ENCODE measurements around the gene STK11. TPM values are rescaled to one million over a fixed set of nuclear protein-coding genes. Genes with fewer than 3 reads are reported as not detected.

STK11 gene
- total RNA-seq, 1 donor from 2014 or later: 71.8 TPM

DNA sequence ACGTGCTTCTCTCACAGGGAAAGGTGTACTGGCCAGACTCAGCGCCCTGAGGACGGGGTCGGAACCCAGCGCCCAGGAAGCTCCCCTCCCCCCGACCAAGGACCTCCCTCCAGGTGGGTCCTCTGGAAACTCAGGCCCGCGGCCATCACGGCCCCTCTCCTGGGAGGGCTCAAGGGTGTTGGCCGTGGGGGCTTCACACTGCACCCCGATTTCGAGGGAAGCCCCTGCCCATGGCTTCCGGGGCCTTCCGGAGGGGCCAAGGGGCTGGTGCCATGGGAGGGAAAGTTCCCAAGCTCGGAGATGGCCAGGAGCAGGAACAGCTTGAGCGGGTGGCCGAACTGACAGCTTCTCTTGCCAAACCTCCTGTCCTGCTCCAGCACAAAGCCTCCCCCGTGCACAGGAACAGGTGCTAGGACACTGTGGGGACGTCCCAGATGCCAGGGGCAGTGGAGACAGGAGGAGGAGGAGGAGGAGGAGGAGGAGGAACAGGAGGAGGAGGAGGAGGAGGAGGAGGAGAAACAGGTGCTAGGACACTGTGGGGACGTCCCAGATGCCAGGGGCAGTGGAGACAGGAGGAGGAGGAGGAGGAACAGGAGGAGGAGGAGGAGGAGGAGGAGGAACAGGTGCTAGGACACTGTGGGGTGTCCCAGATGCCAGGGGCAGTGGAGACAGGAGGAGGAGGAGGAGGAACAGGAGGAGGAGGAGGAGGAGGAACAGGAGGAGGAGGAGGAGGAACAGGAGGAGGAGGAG, 41.5 kb upstream of the STK11 start:
- Mint-ChIP-seq H3K27me3 (ENCODE audit: low read depth) (no peaks in the 10 kb centered on the region), H3K36me3 (peaks cover 3% of the 10 kb centered on the region), H3K4me3 (no peak overlapping the region), H3K9me3 (no peaks in the 10 kb centered on the region), H3K27ac (no peak overlapping the region), H3K4me1 (peaks cover 12% of the 10 kb centered on the region)
- DNase-seq (ENCODE audit: low spot score in 2 of 2, unreplicated experiment in 2 of 2): no peak
- TF ChIP-seq CTCF (IDR thresholded peaks at IDR 0.05; ENCODE audit: unreplicated experiment): no peak

GRCh38 chr19:1164684-1165531, 40.7 kb upstream of the STK11 start:
- Mint-ChIP-seq H3K4me3 (no peak overlapping the region), H3K27me3 (ENCODE audit: low read depth) (no peaks in the 10 kb centered on the region), H3K9me3 (no peaks in the 10 kb centered on the region), H3K27ac (peak overlapping the region; percentile 43), H3K4me1 (peaks cover 19% of the 10 kb centered on the region), H3K36me3 (peaks cover 3% of the 10 kb centered on the region)
- DNase-seq (ENCODE audit: low spot score in 2 of 2, unreplicated experiment in 2 of 2): no peak
- no peak for TF ChIP-seq CTCF (IDR thresholded peaks at IDR 0.05; ENCODE audit: unreplicated experiment)

DNA sequence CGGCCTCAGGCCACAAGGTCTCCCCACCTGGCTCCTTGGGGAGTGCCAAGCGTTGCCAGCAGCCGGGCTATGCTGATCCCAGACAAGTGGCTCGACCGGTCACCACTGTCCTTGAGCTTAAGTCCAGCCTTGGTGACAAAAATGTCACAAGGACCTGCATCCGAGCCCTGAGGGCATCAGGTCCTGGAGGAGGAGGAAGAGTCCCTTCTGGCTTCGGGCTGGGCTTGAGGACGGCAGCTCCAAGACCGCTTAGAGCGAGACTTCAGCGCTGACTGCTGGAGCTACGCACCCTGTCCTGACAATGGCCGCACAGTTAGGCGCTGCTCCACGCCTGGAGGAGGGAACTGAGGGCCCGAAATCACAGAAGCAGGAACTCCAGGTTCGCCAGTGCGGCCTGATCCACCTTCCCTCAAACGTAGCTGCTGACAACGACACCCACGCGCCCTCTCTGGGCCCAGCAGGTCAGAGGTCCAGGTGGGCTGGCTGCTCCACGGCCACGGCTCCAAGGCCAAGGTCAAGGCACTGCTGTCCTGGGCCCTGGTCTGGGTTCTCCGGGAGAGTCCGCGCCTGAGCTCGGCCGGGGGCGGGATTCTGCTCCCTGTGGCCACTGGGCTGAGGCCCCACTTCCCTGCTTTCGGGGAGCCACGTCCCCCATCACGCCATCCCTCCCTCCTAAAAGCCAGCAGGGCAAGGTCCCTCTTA, 38.6 kb upstream of the STK11 start:
- no peak overlapping the region for H3K27ac Mint-ChIP-seq
- no peaks in the 10 kb centered on the region for H3K27me3 Mint-ChIP-seq (ENCODE audit: low read depth)
- no peaks in the 10 kb centered on the region for H3K9me3 Mint-ChIP-seq
- H3K36me3 Mint-ChIP-seq: peaks cover 3% of the 10 kb centered on the region
- no peak overlapping the region for H3K4me3 Mint-ChIP-seq
- TF ChIP-seq CTCF (IDR thresholded peaks at IDR 0.05; ENCODE audit: unreplicated experiment): no peak
- DNase-seq (ENCODE audit: low spot score in 2 of 2, unreplicated experiment in 2 of 2): no peak
- peaks cover 33% of the 10 kb centered on the region for H3K4me1 Mint-ChIP-seq

- peaks cover 3% of the 10 kb centered on the region for H3K36me3 Mint-ChIP-seq
- no peak for TF ChIP-seq CTCF (IDR thresholded peaks at IDR 0.05; ENCODE audit: unreplicated experiment)
- no peaks in the 10 kb centered on the region for H3K27me3 Mint-ChIP-seq (ENCODE audit: low read depth)
- no peaks in the 10 kb centered on the region for H3K9me3 Mint-ChIP-seq
- H3K4me1 Mint-ChIP-seq: peaks cover 41% of the 10 kb centered on the region
- H3K27ac Mint-ChIP-seq: peak overlapping the region; percentile 67
- peak overlapping the region; percentile 66 for H3K4me3 Mint-ChIP-seq
- no peak for DNase-seq (ENCODE audit: low spot score in 2 of 2, unreplicated experiment in 2 of 2)
These were observed 37.6 kb upstream of the STK11 start for GRCh38 chr19:1167687-1168571.
